SK-N-SH (cell line): Measurements from ENCODE around the gene TMEM9. TPM values are rescaled to one million over a fixed set of nuclear protein-coding genes. Genes with fewer than 3 reads are reported as not detected.

Experiments used
- CTCF ChIA-PET: fragments of 300-600, 350-600 bp; formaldehyde crosslinking; extraction: SDS; loops from one replicate; lab custom pipeline; 2021; lab: Yijun Ruan, JAX
- POLR2A ChIA-PET: fragments of 350-600 bp; sonication (Branson Sonifier 250); formaldehyde crosslinking; extraction: SDS; loops from one replicate; lab custom pipeline; 2020; ENCODE audit warnings: antibody characterized with exemption, inconsistent platforms; lab: Yijun Ruan, JAX
- DNase-seq: peaks from one replicate; pipeline ENCODE4 v3.0.0; 2012
- H2AFZ ChIP-seq: fragments of 200-600 bp; sonication (generic); 2 replicates; pipeline ENCODE4 v1.8.1; 2016; ENCODE audit warnings: antibody characterized with exemption, mild to moderate bottlenecking, low read depth
- H3F3A ChIP-seq: fragments of 200-600 bp; sonication (generic); replicated peaks from 2 replicates; pipeline ENCODE3; 2016; ENCODE audit warnings: antibody characterized with exemption, mild to moderate bottlenecking; ENCODE audit not compliant: insufficient read depth
- H3K27ac ChIP-seq, 2 experiments: fragments of 200-500 bp in 1 of 2; fragments of 200-600 bp in 1 of 2; sonication (Bioruptor generic) in 1 of 2; sonication (generic), shearing (Covaris generic) in 1 of 2; 2 replicates each; pipeline versions ENCODE4 v1.5.1 to v1.6.1; 2014 to 2016; ENCODE audit warnings: low read depth in 2 of 2, inconsistent platforms in 1 of 2, low read length in 1 of 2, mild to moderate bottlenecking in 1 of 2, mixed read lengths in 1 of 2
- H3K27me3 ChIP-seq: fragments of 200-600 bp; sonication (generic), shearing (Covaris generic); 2 replicates; pipeline ENCODE4 v1.6.1; 2016; ENCODE audit warnings: mixed run types; ENCODE audit not compliant: insufficient read depth
- H3K36me3 ChIP-seq, 2 experiments: fragments of 200-500 bp in 1 of 2; fragments of 200-600 bp in 1 of 2; sonication (Bioruptor generic) in 1 of 2; sonication (generic) in 1 of 2; replicated peaks in 1 of 2; 2 replicates each; pipeline versions ENCODE3 to v1.5.1; 2014 to 2016; ENCODE audit warnings: low read length in 1 of 2, mild to moderate bottlenecking in 1 of 2; ENCODE audit not compliant: insufficient read depth in 2 of 2, control insufficient read depth in 1 of 2
- H3K4me1 ChIP-seq, 2 experiments: fragments of 200-500 bp in 1 of 2; fragments of 200-600 bp in 1 of 2; sonication (Bioruptor generic) in 1 of 2; sonication (generic), shearing (Covaris generic) in 1 of 2; 2 replicates each; pipeline versions ENCODE4 v1.5.1 to v1.6.1; 2014 to 2016; ENCODE audit warnings: low read depth in 1 of 2, low read length in 1 of 2, mixed run types in 1 of 2; ENCODE audit not compliant: insufficient read depth in 2 of 2, control insufficient read depth in 1 of 2
- H3K4me2 ChIP-seq: fragments of 200-600 bp; sonication (generic), shearing (Covaris generic); 2 replicates; pipeline ENCODE4 v1.6.1; 2017; ENCODE audit warnings: mixed run types
- H3K4me3 ChIP-seq, 2 experiments: fragments of 200-500 bp in 1 of 2; fragments of 200-600 bp in 1 of 2; sonication (Bioruptor generic) in 1 of 2; sonication (generic), shearing (Covaris generic) in 1 of 2; 2 replicates each; pipeline versions ENCODE4 v1.5.1 to v1.8.1; 2014 to 2016; ENCODE audit warnings: low read depth in 2 of 2, inconsistent platforms in 1 of 2, low read length in 1 of 2, mild to moderate bottlenecking in 1 of 2, mixed read lengths in 1 of 2, moderate library complexity in 1 of 2
- H3K79me2 ChIP-seq: fragments of 200-600 bp; sonication (generic); 2 replicates; pipeline ENCODE4 v1.8.1; 2017; ENCODE audit warnings: mild to moderate bottlenecking; ENCODE audit not compliant: insufficient read depth
- H3K9ac ChIP-seq: fragments of 200-600 bp; sonication (generic); 2 replicates; pipeline ENCODE4 v1.6.1; 2017; ENCODE audit warnings: mixed run types
- H3K9me2 ChIP-seq: fragments of 200-600 bp; sonication (generic); 2 replicates; pipeline ENCODE4 v1.6.1; 2017; ENCODE audit warnings: mixed run types
- H3K9me3 ChIP-seq: fragments of 200-600 bp; sonication (generic); 2 replicates; pipeline ENCODE4 v1.6.1; 2017; ENCODE audit warnings: mixed run types, mild to moderate bottlenecking, moderate library complexity
- H4K20me1 ChIP-seq: fragments of 200-600 bp; sonication (generic); 2 replicates; pipeline ENCODE4 v1.6.1; 2017; ENCODE audit warnings: mild to moderate bottlenecking, mixed run types; ENCODE audit not compliant: insufficient read depth
- CHD2 ChIP-seq: fragments of 150-350 bp; IDR thresholded peaks from 2 replicates; pipeline ENCODE4 v1.6.1; 2018; ENCODE audit warnings: low read length; ENCODE audit not compliant: partially characterized antibody
- FOXJ3 ChIP-seq: sonication (generic); formaldehyde crosslinking; IDR thresholded peaks from 2 replicates; pipeline ENCODE4 v1.5.1; 2020; ENCODE audit warnings: mild to moderate bottlenecking, missing genetic modification reagents
- MXI1 ChIP-seq: IDR thresholded peaks from 2 replicates; pipeline ENCODE4 v1.6.1; 2012; ENCODE audit warnings: mild to moderate bottlenecking, low read depth, low read length, improper control_type of control experiment
- NRF1 ChIP-seq: IDR thresholded peaks from 2 replicates; pipeline ENCODE4 v1.6.1; 2012; ENCODE audit warnings: low read depth, mild to moderate bottlenecking, low read length
- RAD21 ChIP-seq: IDR thresholded peaks from 2 replicates; pipeline ENCODE4 v1.6.1; 2012; ENCODE audit warnings: mild to moderate bottlenecking, low read length
- RXRA ChIP-seq: IDR thresholded peaks from 2 replicates; pipeline ENCODE4 v1.4.0; 2012; ENCODE audit warnings: low read depth, mild to moderate bottlenecking, borderline replicate concordance
- SMC3 ChIP-seq: IDR thresholded peaks from 2 replicates; pipeline ENCODE4 v1.6.1; 2012; ENCODE audit warnings: low read depth, low read length, improper control_type of control experiment
- TCF12 ChIP-seq: IDR thresholded peaks from 2 replicates; pipeline ENCODE4 v1.4.0; 2012
- TEAD4 ChIP-seq: IDR thresholded peaks from 2 replicates; pipeline ENCODE4 v1.4.0; 2012; ENCODE audit warnings: mild to moderate bottlenecking, borderline replicate concordance; ENCODE audit not compliant: insufficient read depth
- WGBS: methylation state at CpG from one replicate; pipeline ENCODE4 v1.1.6; 2017; ENCODE audit warnings: low lambda C conversion rate; 5-methylcytosine and 5-hydroxymethylcytosine counted together
- polyA plus RNA-seq, 3 experiments: library from polyadenylated mRNA; depleted of rRNA; stranded (reverse); fragments of >200 nt; gene quantifications; 2 replicates each; pipeline ENCODE4 v1.2.3, GENCODE V29; 2012
- TF ChIP-seq, protein P1 (sequence below): IDR thresholded peaks from 2 replicates; pipeline ENCODE4 v1.4.0; 2012; ENCODE audit warnings: low read depth, borderline replicate concordance
- TF ChIP-seq, protein P2 (sequence below): fragments of 150-350 bp; IDR thresholded peaks from 2 replicates; pipeline ENCODE4 v1.6.1; 2016; ENCODE audit warnings: mild to moderate bottlenecking, low read depth, low read length

The TMEM9 gene
- polyA plus RNA-seq, 1 of the 3 experiments (the other 2 are of a cell fraction) = 126 TPM

DNA sequence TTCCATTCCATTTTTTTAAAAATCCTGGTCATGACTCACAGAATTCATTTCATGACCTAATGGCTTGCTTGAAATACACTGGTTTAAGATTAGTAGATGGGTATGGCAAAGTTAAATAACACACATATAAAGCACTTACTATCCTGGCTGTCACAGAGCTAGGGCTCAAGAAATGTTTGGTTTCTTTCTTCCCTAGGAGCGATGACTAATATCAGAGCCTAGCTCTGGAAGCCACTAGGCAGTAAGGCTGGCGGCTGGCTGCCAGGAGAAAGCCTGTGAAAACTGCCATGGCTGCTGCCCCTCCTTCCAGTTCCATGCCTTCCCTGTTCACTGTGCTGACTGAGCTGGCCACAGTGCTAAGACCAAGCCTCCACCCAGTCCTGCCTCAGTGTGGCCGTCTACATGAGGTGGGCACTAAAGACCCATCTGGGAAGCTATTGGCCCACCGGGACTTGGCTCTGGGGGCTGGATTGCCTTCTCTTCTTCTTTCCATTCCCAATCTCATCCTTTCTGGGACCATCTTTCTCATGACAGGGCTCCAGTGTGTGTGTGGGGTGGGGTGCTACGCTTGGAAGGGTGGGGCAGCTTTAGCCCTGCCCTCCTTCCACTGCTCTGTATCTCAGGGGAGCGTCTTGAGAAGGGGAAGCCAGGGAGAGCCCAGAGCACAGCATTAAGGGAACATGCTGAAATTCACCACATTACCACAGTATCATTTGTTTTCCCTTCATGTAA lies 16.5 kb downstream of the TMEM9 start (continued):
- TF ChIP-seq, protein P1, sequence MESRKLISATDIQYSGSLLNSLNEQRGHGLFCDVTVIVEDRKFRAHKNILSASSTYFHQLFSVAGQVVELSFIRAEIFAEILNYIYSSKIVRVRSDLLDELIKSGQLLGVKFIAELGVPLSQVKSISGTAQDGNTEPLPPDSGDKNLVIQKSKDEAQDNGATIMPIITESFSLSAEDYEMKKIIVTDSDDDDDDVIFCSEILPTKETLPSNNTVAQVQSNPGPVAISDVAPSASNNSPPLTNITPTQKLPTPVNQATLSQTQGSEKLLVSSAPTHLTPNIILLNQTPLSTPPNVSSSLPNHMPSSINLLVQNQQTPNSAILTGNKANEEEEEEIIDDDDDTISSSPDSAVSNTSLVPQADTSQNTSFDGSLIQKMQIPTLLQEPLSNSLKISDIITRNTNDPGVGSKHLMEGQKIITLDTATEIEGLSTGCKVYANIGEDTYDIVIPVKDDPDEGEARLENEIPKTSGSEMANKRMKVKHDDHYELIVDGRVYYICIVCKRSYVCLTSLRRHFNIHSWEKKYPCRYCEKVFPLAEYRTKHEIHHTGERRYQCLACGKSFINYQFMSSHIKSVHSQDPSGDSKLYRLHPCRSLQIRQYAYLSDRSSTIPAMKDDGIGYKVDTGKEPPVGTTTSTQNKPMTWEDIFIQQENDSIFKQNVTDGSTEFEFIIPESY = no peak
- TF ChIP-seq RAD21 = no peak
- peak; percentile 39; the same call in 1 of the 2 replicates for TF ChIP-seq TCF12
- no peak for TF ChIP-seq TEAD4
- TF ChIP-seq, protein P2, sequence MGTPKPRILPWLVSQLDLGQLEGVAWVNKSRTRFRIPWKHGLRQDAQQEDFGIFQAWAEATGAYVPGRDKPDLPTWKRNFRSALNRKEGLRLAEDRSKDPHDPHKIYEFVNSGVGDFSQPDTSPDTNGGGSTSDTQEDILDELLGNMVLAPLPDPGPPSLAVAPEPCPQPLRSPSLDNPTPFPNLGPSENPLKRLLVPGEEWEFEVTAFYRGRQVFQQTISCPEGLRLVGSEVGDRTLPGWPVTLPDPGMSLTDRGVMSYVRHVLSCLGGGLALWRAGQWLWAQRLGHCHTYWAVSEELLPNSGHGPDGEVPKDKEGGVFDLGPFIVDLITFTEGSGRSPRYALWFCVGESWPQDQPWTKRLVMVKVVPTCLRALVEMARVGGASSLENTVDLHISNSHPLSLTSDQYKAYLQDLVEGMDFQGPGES = no peak
- no peak for TF ChIP-seq NRF1
- no peak for TF ChIP-seq FOXJ3 (CRISPR knock-in tag)
- no peak for TF ChIP-seq RXRA
- TF ChIP-seq CHD2 = no peak

DNA sequence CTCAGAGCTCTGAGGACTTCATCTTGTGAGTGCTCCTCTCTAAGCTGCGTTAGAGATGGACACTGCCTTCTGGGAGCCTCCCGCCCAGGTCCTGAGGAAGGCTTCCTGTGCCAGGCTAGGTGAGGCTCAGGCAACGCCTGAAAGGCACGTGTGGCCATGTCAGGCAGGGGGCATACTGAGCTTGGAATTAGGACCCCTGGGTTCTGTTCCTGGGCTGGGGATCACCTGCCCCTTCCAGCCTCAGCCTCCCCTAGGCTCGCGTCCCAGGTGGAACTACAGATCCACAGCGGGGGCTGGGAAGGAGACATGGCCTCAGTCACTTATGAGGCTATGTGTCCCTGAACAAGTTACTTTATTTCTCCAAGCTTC lies 17.3 kb downstream of the TMEM9 start:
- DNase-seq = no peak
- H3K36me3 ChIP-seq = peaks cover 8 to 62% of the 10 kb centered on the region in 2 experiments
- H3K27ac ChIP-seq = peak overlapping the region in 1 of 2 experiments; percentile 76; a peak in 1 of 4 replicates
- ChIA-PET POLR2A (no interaction called here), CTCF (interaction anchor here (1.0 to 2.0 kb wide), 3 partner anchors 12 to 23 kb away, joined by 3 to 13 read pairs (median 6); no protein-coding TSS in a partner anchor)
- no peaks in the 10 kb centered on the region for H3K27me3 ChIP-seq
- H3F3A ChIP-seq = peaks cover 19% of the 10 kb centered on the region
- peaks cover 14 to 19% of the 10 kb centered on the region in 2 experiments; a peak in 2 of 4 replicates for H3K4me1 ChIP-seq
- H3K9me3 ChIP-seq = no peaks in the 10 kb centered on the region
- H3K9ac ChIP-seq = no peak overlapping the region
- WGBS = 100% methylated on average over 1 of the region's 7 CpGs
- H3K9me2 ChIP-seq = no peaks in the 10 kb centered on the region
- H3K4me3 ChIP-seq = no peak overlapping the region
- TF ChIP-seq, protein P2 = no peak
- TF ChIP-seq, protein P1 = no peak
- TF ChIP-seq SMC3 (no peak), RXRA (no peak), MXI1 (no peak)
- peaks cover 9% of the 10 kb centered on the region; the same call in 1 of the 2 replicates for H4K20me1 ChIP-seq
- H2AFZ ChIP-seq = no peak overlapping the region
- no peaks in the 10 kb centered on the region for H3K79me2 ChIP-seq
- peak overlapping the region; percentile 32; the same call in 1 of the 2 replicates for H3K4me2 ChIP-seq
